Nephron (organoid): Measurements from ENCODE around the gene NWD2.

Source experiments
- H3K27ac Mint-ChIP-seq, 3 experiments: 2 replicates each; pipeline ENCODE4 v1.8.0; 2020; ENCODE audit warnings: mixed read lengths in 3 of 3, mild to moderate bottlenecking in 2 of 3, moderate library complexity in 1 of 3
- H3K27me3 Mint-ChIP-seq: 2 replicates; pipeline ENCODE4 v1.8.0; 2021; ENCODE audit warnings: low read depth, mild to moderate bottlenecking, moderate library complexity, mixed read lengths
- H3K36me3 Mint-ChIP-seq: 2 replicates; pipeline ENCODE4 v1.8.0; 2020; ENCODE audit warnings: low read depth, mixed read lengths
- H3K4me1 Mint-ChIP-seq: 2 replicates; pipeline ENCODE4 v1.8.0; 2020; ENCODE audit warnings: mixed read lengths
- H3K4me3 Mint-ChIP-seq, 3 experiments: 2 replicates each; pipeline ENCODE4 v1.8.0; 2020; ENCODE audit warnings: mild to moderate bottlenecking in 3 of 3, mixed read lengths in 3 of 3, moderate library complexity in 2 of 3
- H3K9me3 Mint-ChIP-seq: 2 replicates; pipeline ENCODE4 v1.8.0; 2020; ENCODE audit warnings: mixed read lengths
- TF ChIP-seq, protein P1 (sequence below), 3 experiments: fragments of 200-600 bp; sonication (generic); IDR thresholded peaks; one replicate each; pipeline ENCODE4 v1.5.0; 2021; ENCODE audit warnings: antibody characterized with exemption in 3 of 3; ENCODE audit not compliant: unreplicated experiment in 3 of 3

NWD2 gene

GRCh38 chr4:37464373-37465128, 220.0 kb downstream of the NWD2 start:
- TF ChIP-seq, protein P1, sequence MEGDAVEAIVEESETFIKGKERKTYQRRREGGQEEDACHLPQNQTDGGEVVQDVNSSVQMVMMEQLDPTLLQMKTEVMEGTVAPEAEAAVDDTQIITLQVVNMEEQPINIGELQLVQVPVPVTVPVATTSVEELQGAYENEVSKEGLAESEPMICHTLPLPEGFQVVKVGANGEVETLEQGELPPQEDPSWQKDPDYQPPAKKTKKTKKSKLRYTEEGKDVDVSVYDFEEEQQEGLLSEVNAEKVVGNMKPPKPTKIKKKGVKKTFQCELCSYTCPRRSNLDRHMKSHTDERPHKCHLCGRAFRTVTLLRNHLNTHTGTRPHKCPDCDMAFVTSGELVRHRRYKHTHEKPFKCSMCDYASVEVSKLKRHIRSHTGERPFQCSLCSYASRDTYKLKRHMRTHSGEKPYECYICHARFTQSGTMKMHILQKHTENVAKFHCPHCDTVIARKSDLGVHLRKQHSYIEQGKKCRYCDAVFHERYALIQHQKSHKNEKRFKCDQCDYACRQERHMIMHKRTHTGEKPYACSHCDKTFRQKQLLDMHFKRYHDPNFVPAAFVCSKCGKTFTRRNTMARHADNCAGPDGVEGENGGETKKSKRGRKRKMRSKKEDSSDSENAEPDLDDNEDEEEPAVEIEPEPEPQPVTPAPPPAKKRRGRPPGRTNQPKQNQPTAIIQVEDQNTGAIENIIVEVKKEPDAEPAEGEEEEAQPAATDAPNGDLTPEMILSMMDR (IDR thresholded peaks at IDR 0.05; ENCODE audit: unreplicated experiment in 3 of 3), result no peak
- Mint-ChIP-seq H3K27me3 (peaks cover 3% of the 10 kb centered on the region), H3K27ac (no peak overlapping the region), H3K36me3 (no peaks in the 10 kb centered on the region), H3K9me3 (no peaks in the 10 kb centered on the region), H3K4me3 (no peak overlapping the region), H3K4me1 (no peaks in the 10 kb centered on the region)

DNA sequence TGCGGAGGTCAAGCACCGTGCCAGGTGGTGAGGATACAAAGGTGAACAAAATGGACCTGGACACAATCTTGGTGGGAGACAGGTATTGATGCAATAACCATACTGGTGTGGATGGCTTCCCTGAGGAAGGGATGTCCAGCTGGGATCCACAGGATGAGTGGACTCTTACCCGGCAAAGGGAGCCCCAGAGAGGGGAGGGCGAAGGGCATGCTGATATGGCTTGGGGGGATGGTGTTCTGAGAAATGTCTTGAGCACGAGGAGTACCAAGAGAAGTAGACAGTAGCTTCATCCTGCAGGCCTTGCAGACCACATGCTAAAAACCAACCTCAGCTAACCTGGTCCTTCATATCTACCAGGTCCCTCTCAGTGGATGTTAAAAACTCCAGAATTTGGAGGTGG, 220.8 kb downstream of the NWD2 start:
- H3K36me3 Mint-ChIP-seq, result no peaks in the 10 kb centered on the region
- no peak overlapping the region for H3K27ac Mint-ChIP-seq
- H3K4me1 Mint-ChIP-seq, result no peaks in the 10 kb centered on the region
- peaks cover 3% of the 10 kb centered on the region for H3K27me3 Mint-ChIP-seq
- no peak overlapping the region for H3K4me3 Mint-ChIP-seq
- H3K9me3 Mint-ChIP-seq, result no peaks in the 10 kb centered on the region
- TF ChIP-seq, protein P1 (IDR thresholded peaks at IDR 0.05; ENCODE audit: unreplicated experiment in 3 of 3), result no peak

- H3K4me1 Mint-ChIP-seq, result no peaks in the 10 kb centered on the region
- H3K27ac Mint-ChIP-seq, result no peak overlapping the region
- peaks cover under 1% of the 10 kb centered on the region for H3K27me3 Mint-ChIP-seq
- no peaks in the 10 kb centered on the region for H3K9me3 Mint-ChIP-seq
- TF ChIP-seq, protein P1 (IDR thresholded peaks at IDR 0.05; ENCODE audit: unreplicated experiment in 3 of 3), result no peak
- H3K36me3 Mint-ChIP-seq, result no peaks in the 10 kb centered on the region
- no peak overlapping the region for H3K4me3 Mint-ChIP-seq
These were observed 221.3 kb downstream of the NWD2 start for GRCh38 chr4:37465845-37466244.

DNA sequence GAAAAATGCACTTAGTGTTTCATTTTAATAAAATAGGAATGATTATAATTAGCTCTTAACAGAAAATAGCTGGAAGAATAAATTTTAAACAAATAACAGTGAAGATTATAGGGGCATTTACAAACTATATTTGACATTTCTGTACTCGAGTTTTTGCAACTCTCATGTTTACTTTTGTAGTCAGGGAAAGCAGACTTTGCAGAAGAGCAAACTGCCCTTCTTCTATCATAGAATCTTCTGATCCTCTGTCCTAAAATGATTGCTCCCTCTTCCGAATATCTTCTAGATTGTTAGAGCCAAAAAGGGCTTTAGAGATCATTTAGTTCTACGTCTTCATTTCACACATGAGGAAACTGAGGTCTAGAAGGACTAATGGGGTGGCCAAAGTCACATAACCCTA, 222.7 kb downstream of the NWD2 start:
- Mint-ChIP-seq H3K36me3 (no peaks in the 10 kb centered on the region), H3K27ac (no peak overlapping the region), H3K4me3 (no peak overlapping the region), H3K9me3 (no peaks in the 10 kb centered on the region), H3K27me3 (no peaks in the 10 kb centered on the region), H3K4me1 (no peaks in the 10 kb centered on the region)
- TF ChIP-seq, protein P1 (IDR thresholded peaks at IDR 0.05; ENCODE audit: unreplicated experiment in 3 of 3), result no peak

GRCh38 chr4:37467824-37468223, 223.3 kb downstream of the NWD2 start:
- no peaks in the 10 kb centered on the region for H3K36me3 Mint-ChIP-seq
- TF ChIP-seq, protein P1 (IDR thresholded peaks at IDR 0.05; ENCODE audit: unreplicated experiment in 3 of 3), result no peak
- H3K4me1 Mint-ChIP-seq, result no peaks in the 10 kb centered on the region
- H3K9me3 Mint-ChIP-seq, result no peaks in the 10 kb centered on the region
- H3K27ac Mint-ChIP-seq, result no peak overlapping the region
- H3K27me3 Mint-ChIP-seq, result no peaks in the 10 kb centered on the region
- no peak overlapping the region for H3K4me3 Mint-ChIP-seq

DNA sequence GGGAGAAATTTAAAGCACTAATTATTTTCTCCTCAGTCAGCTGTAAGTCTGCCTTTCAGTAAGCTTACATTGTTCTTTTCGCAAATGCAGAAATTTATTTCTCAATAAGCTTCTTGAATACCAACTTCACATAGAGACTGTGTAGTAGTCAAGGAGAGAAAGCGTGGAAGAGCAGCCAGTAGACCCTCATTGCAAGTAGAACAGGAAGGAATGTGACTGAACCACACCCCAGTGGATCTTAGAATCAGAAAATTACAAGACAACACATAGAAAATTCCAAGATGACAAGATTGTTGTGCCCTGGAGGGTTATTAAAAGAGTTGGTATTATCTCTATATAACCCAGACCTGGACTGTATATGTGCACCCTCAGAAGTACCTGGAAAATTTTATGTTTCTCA, 224.7 kb downstream of the NWD2 start:
- Mint-ChIP-seq H3K9me3 (no peaks in the 10 kb centered on the region), H3K27me3 (no peaks in the 10 kb centered on the region), H3K4me1 (no peaks in the 10 kb centered on the region)

More for the DNA sequence above, 224.7 kb downstream of the NWD2 start:
- H3K36me3 Mint-ChIP-seq, result no peaks in the 10 kb centered on the region
- no peak overlapping the region for H3K27ac Mint-ChIP-seq
- TF ChIP-seq, protein P1 (IDR thresholded peaks at IDR 0.05; ENCODE audit: unreplicated experiment in 3 of 3), result no peak
- H3K4me3 Mint-ChIP-seq, result no peak overlapping the region
